Activated B cell treated with CpG ODN at 0.5 μM for 24 hours (primary cell): Measurements from ENCODE around the gene ELMOD2. TPM values are rescaled to one million over a fixed set of nuclear protein-coding genes. Genes with fewer than 3 reads are reported as not detected.

Experiments
- ATAC-seq: fragments of 200-7000 bp; cut with Tn5 transposase; one replicate; pipeline ENCODE4 v1.10.0; 2021; ENCODE audit warnings: low read depth, mild to moderate bottlenecking, moderate library complexity
- CTCF ChIA-PET: fragments of 350-600 bp; sonication (Branson Sonifier 250); formaldehyde crosslinking; loops from one replicate; lab custom pipeline; 2021; ENCODE audit warnings: antibody characterized with exemption; lab: Charles Lee
- POLR2A ChIA-PET: fragments of 350-600 bp; sonication (Branson Sonifier 250); formaldehyde crosslinking; loops from one replicate; lab custom pipeline; 2021; ENCODE audit warnings: antibody characterized with exemption; lab: Charles Lee
- DNase-seq: peaks from one replicate; pipeline ENCODE4 v3.0.0; 2022
- H3K27ac Mint-ChIP-seq: one replicate; pipeline ENCODE4 v1.8.0; 2020; ENCODE audit warnings: mixed read lengths
- H3K27me3 Mint-ChIP-seq: one replicate; pipeline ENCODE4 v1.8.0; 2021; ENCODE audit warnings: mixed read lengths
- H3K36me3 Mint-ChIP-seq: one replicate; pipeline ENCODE4 v1.8.0; 2021; ENCODE audit warnings: low read depth, mixed read lengths
- H3K4me1 Mint-ChIP-seq: one replicate; pipeline ENCODE4 v1.8.0; 2021; ENCODE audit warnings: mixed read lengths
- H3K4me3 Mint-ChIP-seq: one replicate; pipeline ENCODE4 v1.8.0; 2020; ENCODE audit warnings: mild to moderate bottlenecking, mixed read lengths
- H3K9me3 Mint-ChIP-seq: one replicate; pipeline ENCODE4 v1.8.0; 2020; ENCODE audit warnings: mixed read lengths
- CTCF ChIP-seq: fragments of 200-600 bp; IDR thresholded peaks from one replicate; pipeline ENCODE4 v1.8.0; 2022; ENCODE audit warnings: antibody characterized with exemption, mild to moderate bottlenecking
- intact Hi-C: fragments of 100-400 bp; cut with micrococcal nuclease; formaldehyde crosslinking; loops from one replicate; pipeline ENCODE4 v1.15.1; 2024
- total RNA-seq: library from RNA; stranded (reverse); gene quantifications from 2 replicates; pipeline ENCODE4 v1.2.3, GENCODE V29; 2022

ELMOD2 gene
- total RNA-seq, 1 donor from 2014 or later: 20.8 TPM

- Mint-ChIP-seq H3K4me1 (no peaks in the 10 kb centered on the region), H3K27ac (no peak overlapping the region), H3K36me3 (no peaks in the 10 kb centered on the region), H3K27me3 (peaks cover 1% of the 10 kb centered on the region), H3K9me3 (no peaks in the 10 kb centered on the region), H3K4me3 (no peak overlapping the region)
- ChIA-PET POLR2A (no interaction called here), CTCF (interaction anchor here (1.7 kb wide), 1 partner anchor 8 kb away, joined by 8 read pairs; no protein-coding TSS in a partner anchor)
- intact Hi-C loops: no loop called here
- no peak for TF ChIP-seq CTCF
- no peak for DNase-seq
- no peak for ATAC-seq
Observed at GRCh38 chr4:140600408-140600807, 76.4 kb downstream of the ELMOD2 start.

DNA sequence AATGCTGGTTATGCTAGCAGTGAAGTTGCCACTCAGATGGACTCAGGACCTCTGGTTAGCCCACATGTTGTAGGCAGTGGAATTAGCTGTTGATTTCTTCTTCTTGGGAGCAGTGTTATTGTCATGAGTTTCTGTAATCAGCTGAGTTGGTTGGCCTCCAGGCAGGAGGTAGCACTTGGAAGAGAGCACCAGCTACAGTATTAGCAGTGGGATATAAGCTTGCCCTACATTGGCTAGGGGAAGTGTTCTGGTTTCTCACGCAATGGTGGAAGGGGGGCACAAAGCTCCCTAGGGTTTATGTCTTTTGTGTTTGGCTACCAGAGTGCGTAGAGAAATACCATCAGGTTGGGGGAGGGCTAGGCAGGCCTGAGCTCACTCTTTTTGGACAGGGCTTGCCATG, 78.7 kb downstream of the ELMOD2 start:
- intact Hi-C loops: no loop called here
- H3K27ac Mint-ChIP-seq: no peak overlapping the region
- CTCF ChIA-PET: interaction anchor here (1.2 kb wide), 1 partner anchor 243 kb away, joined by 3 read pairs; no protein-coding TSS in a partner anchor

GRCh38 chr4:140603286-140603685, 79.3 kb downstream of the ELMOD2 start:
- Mint-ChIP-seq H3K36me3 (no peaks in the 10 kb centered on the region), H3K27ac (no peak overlapping the region), H3K4me3 (no peak overlapping the region), H3K4me1 (no peaks in the 10 kb centered on the region), H3K9me3 (no peaks in the 10 kb centered on the region), H3K27me3 (peaks cover 10% of the 10 kb centered on the region)
- DNase-seq: no peak
- no peak for ATAC-seq
- ChIA-PET POLR2A (no interaction called here), CTCF (interaction anchor here (1.2 kb wide), 1 partner anchor 243 kb away, joined by 3 read pairs; no protein-coding TSS in a partner anchor)
- intact Hi-C loops: no loop called here
- TF ChIP-seq CTCF: no peak

More for the DNA sequence above, 78.7 kb downstream of the ELMOD2 start:
- no peak overlapping the region for H3K4me3 Mint-ChIP-seq
- no peaks in the 10 kb centered on the region for H3K9me3 Mint-ChIP-seq
- no peaks in the 10 kb centered on the region for H3K4me1 Mint-ChIP-seq
- ATAC-seq (no peak), DNase-seq (no peak)
- no peaks in the 10 kb centered on the region for H3K36me3 Mint-ChIP-seq
- TF ChIP-seq CTCF: no peak
- POLR2A ChIA-PET: no interaction called here
- H3K27me3 Mint-ChIP-seq: peaks cover 8% of the 10 kb centered on the region

Other genes with a start within 250 kb of the ELMOD2 start
- 18.0 and 19.9 TPM in 2 replicates for gene SCOC, start 150.5 kb upstream of the ELMOD2 start, total RNA-seq
- gene CLGN, start 96.5 kb upstream of the ELMOD2 start, total RNA-seq: not detected in 2 replicates
- gene MGAT4D, start 25.9 kb upstream of the ELMOD2 start, total RNA-seq: not detected in 2 replicates
- not detected in 2 replicates for gene UCP1, start 44.8 kb downstream of the ELMOD2 start, total RNA-seq
- 37.9 and 46.0 TPM in 2 replicates for gene TBC1D9, start 232.2 kb downstream of the ELMOD2 start, total RNA-seq